UCSD-AML1 (cell line): Measurements from ENCODE around the gene KRT72.

Experiments
- DNase-seq: peaks from one replicate; lab custom pipeline; 2025; ENCODE audit not compliant: unreplicated experiment; lab: John Stamatoyannopoulos, UW

The KRT72 gene

DNA sequence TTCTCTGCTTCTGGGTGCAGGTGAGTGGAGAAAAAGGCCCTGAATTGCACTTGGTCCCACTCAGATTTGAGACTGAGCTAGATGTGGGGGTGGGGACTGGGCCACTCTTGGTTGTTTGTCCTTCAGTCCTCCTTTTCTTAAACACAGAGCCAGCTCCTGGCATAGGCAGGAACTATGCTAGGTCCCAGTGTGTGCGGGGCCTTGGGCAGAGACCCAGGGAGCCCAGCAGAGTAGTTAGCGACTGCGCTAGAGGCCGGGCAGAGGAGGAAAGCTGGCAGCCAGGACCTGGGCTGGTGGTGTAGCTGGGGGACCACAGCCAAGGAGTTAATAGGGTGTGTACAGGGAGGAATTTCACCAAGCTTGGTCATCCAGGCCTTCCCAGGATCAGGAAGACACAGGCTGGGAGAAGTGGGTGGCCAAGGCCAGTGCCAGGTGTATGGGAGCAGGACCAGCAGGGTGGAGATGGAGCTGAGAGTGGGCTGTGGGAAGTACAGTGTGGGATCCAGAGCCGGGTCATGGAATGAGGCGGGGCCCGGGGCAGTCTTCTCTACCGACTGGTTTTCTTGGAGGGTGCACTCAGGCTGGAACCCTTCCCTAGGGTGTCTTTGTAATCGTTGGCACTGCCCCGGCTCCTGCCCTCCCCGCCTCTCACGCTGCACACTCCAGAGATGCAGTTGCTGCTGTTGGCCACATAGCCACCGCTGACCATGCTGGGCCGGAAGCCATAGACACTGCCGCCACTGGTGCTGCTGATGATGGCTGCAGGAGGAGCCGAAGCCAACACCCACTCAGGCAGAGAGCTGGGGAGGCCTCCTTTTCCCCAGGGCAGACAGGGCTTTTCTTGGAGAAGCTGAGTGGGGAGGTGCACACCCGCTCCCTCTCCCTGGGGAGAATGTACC is 57.0 kb downstream of the KRT72 start:
- no peak for DNase-seq

DNA sequence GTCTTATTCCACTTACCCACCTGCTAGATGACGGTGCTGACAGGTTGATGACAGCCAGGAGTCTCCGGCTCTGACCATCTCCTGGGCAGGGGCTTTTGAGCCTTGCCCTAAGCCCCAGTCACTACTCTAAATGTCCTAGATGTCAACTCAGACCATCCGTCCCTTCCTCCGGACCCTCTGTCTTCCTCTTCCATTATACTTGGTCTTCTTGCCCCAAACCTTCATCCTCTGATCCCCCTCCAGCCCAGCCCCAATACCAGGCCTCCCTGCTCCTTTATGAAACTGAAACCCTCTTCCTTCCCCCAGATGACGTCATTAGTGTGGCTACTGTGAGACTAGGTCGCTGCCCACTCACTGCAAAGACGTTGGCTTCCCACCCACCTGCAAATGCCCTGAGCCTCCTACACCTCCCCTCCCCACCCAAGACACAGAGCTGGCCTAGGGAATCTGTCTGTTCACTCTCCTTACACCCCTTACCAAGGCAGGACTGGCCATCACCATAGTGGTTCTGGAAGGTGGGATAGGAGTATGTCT is 58.4 kb downstream of the KRT72 start:
- no peak for DNase-seq

DNA sequence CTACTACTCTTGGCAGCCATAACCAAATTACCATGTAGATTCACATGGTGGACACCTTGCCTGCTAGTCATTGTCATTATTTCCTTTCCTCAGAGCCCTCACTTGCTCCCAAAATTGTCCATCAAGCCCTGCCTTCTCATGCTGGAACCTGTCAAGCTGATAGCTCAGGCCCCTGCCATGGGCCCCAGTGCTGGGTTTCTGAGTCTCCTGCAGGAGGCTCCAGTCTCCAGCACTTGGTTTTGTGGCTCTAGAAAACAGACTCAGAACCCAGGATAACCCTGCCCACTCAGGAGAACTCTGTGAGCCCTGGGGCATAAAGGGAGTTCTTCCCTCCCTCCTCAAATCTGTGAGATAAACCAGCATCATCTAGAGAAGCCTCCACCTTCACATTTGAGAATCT is 59.1 kb downstream of the KRT72 start:
- DNase-seq, result no peak

DNA sequence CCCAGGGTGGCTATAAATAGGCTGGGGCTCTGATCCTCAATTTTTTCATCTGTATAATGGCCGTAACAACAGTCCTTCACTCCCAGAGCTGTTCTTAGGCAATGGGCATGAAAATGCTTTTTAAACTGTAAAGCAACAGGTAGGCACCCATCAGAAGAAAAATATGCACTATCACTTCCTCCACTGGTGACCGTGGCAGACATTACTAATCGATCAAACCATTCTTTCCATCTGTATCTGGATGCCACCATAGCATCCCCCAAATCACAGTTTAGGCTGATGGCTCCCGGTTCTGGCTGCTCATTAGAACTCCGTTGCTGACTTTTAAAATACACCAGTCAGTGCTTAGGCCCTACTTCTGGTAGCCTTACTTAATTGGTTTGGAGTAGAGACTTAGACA is 59.6 kb downstream of the KRT72 start:
- DNase-seq, result no peak

DNA sequence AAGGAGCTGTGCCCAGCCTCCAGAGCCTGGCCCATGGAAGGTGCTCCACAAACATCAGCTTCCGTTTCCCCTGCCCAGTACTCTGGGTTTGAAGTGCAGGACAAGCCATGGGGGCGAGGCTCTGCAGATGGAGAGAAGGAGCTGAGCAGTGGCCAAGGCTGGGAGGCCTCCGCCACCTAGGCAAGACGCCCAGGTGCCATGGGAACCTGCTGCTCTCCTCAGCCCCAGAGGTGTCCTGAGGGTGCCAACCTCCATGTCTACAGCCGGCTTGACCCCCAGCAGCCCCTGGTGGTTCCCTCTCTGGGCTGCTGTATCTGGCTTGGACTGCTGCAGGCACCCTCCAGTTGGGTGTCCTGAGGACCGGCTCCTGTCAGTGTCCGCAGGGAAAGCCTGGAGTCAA is 60.7 kb downstream of the KRT72 start:
- no peak for DNase-seq

DNA sequence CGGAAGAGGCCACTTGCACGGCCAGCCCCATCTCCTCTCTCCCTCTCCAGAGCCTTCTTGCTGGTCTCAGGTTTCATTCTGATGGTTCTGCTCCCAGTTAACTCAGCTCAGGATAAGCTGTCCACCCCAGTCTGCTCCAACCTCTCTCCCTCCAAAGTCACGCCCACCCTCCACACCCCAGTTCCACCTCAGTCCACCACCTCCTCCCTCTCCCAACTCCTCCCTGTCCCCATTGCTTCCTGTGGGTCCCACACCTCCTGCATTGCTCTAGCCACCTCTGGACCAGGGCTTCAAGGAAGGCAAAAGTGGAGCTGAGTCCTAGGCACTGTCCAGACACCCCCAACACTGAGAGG is 61.5 kb downstream of the KRT72 start:
- no peak for DNase-seq

DNA sequence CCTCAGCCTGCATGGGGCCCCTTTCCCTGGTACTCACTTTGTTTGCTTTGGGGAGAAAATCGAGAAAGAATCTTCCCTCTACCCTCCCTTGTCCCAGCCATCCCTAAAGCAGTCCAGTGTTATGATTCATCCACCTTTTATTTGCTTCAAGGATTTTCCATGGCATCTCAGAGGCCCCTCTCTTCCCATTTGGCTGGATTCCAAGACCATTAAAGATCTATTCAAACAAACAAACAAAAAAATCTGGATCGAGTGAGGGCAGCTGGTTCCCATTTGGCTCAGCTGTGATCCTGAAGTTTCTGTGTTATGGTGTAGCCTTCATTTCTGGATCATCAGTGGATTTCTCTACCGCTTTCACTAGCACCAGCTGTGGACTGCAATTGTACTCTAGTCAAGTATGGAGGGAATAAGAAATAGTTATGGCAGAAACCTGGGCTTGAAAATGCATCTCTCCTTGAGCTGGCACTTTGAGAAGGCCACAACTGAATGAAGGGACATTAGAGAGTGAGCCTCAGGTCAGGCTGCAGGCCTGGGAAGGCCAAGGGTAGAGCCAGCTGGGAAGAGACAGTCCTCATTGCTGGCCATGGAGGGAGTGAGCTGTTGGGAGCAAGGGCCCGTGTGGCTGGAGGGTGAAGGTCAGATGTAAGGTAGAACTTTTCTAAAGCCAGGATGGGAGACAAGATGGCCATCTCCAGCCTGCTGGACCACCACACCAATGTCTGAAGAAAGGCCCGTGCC is 62.0 kb downstream of the KRT72 start:
- no peak for DNase-seq

DNA sequence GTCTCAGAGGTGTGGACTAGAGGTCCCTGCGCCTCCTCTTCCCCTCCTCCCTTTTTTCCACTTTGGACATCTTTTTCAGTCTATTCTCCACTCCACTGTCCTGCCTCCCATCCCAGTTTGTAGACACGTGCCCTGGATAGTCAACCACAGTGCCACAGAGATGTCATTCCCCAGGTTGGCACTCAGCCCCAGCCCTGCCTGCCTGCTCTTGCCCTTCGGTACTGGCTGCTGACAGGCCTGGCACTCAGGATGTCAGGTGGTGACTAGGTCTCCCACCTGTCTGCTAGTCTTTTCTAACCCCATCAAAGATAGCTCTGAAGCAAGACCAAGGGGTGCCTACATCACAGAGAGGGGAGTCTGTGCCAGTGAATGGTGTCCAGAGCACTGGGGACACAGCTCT is 64.2 kb downstream of the KRT72 start:
- DNase-seq, result no peak
